Fibroblast of skin of back (primary cell): ENCODE results near the gene TANC1.

Experiments used
- DNase-seq: peaks from one replicate; pipeline ENCODE4 v3.0.0-alpha.2; 2013

The TANC1 gene

DNA sequence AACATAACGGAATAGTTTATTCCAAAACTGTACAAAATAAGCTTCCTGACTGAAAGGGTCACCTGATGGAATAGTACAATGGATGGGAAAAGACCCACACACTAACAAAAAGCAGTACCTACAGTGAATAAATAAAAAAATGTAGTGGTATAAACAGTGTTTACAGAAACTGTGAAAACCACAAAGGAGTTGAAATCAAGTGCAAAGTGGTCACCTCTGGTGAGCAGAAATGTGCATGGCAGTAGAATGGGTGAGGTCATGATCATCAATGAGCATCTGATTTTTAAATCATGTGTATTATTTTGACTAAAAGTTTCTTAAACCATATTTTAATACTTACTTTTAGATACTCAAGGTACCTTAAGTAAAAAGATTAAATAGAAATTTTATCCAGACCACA is 306.7 kb downstream of the TANC1 start:
- no peak for DNase-seq

DNA sequence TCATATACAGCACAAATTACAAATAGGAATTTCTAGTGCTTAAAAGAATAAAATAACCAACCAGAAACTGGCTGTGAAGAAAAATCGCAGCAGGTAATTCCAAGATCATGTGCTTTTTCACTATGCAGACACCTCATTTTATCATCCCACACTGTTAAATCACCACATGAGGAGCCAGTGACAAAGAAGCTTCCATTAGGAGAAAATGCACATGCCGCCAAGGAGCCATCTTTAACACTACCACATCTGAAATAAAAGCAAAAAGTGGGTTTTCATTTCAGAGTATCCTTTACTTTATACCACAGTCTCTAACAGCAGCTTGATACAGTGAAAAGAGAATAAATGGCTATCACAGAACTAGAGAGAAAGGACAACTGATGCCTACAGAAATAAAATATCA is 311.3 kb downstream of the TANC1 start:
- no peak for DNase-seq

DNA sequence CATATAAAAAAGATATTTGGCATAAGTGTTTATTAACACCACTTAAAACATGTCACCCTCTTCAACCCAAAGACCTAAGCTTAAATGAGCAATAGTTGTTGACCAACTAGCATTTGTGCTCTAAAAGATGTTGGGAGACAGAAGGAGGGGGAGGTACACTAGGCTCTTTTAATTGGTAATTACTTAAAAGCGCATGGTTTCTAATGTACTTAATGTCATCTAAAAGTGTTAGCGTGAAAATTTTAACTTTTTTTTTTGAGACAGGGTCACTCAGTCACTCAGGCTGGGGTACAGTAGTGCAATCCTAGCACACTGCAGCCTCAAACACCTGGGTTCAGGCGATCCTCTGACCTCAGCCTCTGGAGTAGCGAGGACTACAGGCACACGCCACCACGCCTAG is 312.6 kb downstream of the TANC1 start:
- DNase-seq, result no peak
